ENCODE results near the gene IDH2.

DNA sequence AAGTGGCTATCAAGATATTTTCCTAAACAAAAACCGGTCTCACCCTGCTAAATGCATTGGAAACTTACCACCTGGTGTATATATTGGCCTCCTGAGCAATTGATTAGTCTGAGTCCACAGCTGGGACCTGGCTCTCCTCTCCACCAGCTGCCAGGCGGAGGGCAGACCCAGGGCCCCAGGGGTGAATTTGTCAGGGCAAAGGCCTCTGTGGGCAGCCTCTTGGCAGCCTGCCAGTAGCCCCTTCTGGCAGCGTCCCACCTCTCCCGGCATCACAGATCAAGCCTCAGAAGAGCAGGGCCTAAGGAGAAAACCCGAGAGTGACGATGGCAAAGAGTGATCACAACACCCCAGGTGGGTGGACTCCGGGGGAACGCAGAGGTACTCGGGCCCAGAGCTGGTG lies 43.0 kb upstream of the IDH2 start:
- TF ChIP-seq POLR2AphosphoS5 (IDR thresholded peaks at IDR 0.05; ENCODE audit: low read depth, low read length): no peak
- TF ChIP-seq, protein P1, sequence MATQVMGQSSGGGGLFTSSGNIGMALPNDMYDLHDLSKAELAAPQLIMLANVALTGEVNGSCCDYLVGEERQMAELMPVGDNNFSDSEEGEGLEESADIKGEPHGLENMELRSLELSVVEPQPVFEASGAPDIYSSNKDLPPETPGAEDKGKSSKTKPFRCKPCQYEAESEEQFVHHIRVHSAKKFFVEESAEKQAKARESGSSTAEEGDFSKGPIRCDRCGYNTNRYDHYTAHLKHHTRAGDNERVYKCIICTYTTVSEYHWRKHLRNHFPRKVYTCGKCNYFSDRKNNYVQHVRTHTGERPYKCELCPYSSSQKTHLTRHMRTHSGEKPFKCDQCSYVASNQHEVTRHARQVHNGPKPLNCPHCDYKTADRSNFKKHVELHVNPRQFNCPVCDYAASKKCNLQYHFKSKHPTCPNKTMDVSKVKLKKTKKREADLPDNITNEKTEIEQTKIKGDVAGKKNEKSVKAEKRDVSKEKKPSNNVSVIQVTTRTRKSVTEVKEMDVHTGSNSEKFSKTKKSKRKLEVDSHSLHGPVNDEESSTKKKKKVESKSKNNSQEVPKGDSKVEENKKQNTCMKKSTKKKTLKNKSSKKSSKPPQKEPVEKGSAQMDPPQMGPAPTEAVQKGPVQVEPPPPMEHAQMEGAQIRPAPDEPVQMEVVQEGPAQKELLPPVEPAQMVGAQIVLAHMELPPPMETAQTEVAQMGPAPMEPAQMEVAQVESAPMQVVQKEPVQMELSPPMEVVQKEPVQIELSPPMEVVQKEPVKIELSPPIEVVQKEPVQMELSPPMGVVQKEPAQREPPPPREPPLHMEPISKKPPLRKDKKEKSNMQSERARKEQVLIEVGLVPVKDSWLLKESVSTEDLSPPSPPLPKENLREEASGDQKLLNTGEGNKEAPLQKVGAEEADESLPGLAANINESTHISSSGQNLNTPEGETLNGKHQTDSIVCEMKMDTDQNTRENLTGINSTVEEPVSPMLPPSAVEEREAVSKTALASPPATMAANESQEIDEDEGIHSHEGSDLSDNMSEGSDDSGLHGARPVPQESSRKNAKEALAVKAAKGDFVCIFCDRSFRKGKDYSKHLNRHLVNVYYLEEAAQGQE (IDR thresholded peaks at IDR 0.05; ENCODE audit: insufficient read depth in 1 of 2, low read depth in 2 of 2, low read length in 2 of 2): no peak

Measured in PFSK-1 (cell line).